Measurements from ENCODE around the gene FAM72B.
"Not testable (repeated sequence)": the region's sequence is repeated elsewhere in the genome, so short reads cannot be mapped to it uniquely, and the experiment has no call there.

DNA sequence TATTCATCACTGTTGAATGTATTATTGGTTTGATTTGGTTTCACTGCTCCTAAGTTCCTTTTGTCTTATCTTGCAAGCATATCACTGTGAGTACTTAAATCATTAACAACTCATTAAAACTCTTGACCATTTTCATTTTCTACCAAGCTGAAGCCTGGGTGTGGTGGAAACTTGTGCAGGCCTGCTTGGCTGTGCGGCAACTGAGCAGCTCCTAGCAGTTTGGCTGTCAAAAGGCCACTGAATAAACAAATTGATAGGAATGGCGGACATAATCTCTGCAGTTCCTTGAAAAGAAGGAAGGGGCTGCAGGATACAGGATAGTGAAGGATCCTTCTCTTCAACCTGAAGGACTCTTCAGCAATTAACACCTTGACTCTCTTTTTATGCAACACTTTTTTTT is 26.6 kb upstream of the FAM72B start:
- TF ChIP-seq, protein P1, sequence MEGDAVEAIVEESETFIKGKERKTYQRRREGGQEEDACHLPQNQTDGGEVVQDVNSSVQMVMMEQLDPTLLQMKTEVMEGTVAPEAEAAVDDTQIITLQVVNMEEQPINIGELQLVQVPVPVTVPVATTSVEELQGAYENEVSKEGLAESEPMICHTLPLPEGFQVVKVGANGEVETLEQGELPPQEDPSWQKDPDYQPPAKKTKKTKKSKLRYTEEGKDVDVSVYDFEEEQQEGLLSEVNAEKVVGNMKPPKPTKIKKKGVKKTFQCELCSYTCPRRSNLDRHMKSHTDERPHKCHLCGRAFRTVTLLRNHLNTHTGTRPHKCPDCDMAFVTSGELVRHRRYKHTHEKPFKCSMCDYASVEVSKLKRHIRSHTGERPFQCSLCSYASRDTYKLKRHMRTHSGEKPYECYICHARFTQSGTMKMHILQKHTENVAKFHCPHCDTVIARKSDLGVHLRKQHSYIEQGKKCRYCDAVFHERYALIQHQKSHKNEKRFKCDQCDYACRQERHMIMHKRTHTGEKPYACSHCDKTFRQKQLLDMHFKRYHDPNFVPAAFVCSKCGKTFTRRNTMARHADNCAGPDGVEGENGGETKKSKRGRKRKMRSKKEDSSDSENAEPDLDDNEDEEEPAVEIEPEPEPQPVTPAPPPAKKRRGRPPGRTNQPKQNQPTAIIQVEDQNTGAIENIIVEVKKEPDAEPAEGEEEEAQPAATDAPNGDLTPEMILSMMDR (IDR thresholded peaks at IDR 0.05): not testable (repeated sequence)
- TF ChIP-seq EP300, POLR2A (IDR thresholded peaks at IDR 0.05): not testable (repeated sequence)

All from tibial nerve (tissue), 4 donors.